Activated gamma-delta T cell (primary cell): Measurements from ENCODE around the gene STRA8.
"Not testable (repeated sequence)": the region's sequence is repeated elsewhere in the genome, so short reads cannot be mapped to it uniquely, and the experiment has no call there.

Source experiments
- DNase-seq: peaks from one replicate; lab custom pipeline; 2025; lab: John Stamatoyannopoulos, UW

Gene STRA8

GRCh38 chr7:135204876-135205275 lies 28.8 kb upstream of the STRA8 start:
- no peak for DNase-seq

GRCh38 chr7:135205850-135206249 lies 27.8 kb upstream of the STRA8 start:
- no peak for DNase-seq

DNA sequence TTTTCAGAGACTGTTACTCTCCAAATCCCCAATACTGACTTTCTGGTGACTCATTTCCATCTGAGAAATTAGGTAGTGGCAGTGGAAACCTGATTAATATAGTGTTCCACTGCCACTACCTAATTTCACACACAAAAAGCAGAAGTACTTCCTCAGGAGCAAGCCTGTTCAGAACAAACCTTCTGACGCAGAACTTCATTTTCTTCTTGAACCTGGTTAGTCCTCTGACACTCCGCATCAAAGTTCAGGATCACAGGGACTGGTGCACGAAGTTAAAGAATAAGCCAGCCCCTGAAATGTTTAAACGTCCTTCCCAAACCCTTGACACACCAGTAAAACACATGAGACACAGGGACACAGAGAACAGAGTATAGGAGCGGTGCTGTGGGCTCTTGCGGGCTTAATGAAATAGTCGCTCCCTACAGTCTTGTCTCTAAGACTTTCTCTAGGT lies 26.7 kb upstream of the STRA8 start:
- no peak for DNase-seq

DNA sequence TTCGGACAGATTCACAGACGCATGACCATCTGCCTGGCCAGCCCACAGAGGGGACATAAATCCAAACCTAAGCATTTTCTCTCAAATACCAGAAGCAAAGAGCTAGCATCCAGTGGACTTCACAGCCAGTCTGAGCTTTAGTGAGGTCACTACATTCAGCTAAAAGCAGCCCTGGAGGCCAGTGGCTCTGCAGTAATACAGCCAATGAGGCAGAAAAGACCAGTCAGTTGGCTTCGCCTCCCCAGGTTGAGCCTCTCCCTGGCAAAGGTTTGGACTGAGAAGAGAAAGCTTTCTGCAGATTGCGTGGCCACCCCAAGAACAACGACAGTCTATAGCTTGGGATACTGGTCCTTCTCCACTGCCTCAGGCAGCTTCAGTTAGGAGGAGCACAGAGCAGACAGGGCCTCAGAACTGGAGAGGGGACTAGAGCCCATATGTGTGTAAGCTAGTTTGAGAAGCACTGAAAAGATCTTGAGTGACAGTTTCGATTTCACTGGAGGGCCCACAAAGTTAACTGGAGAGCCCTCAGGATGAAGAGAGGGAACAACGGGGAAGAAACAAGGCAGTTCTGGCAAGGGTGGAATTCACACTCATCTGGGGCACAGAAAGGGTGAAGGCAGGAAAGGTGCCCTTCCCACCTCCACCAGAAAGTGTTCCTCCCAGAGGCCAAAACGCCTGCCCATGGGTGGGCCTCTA lies 26.1 kb upstream of the STRA8 start:
- DNase-seq = no peak

- no peak for DNase-seq
These were observed 25.4 kb upstream of the STRA8 start for GRCh38 chr7:135208102-135208793.

GRCh38 chr7:135209225-135209834 lies 24.3 kb upstream of the STRA8 start:
- no peak for DNase-seq

GRCh38 chr7:135210888-135211178 lies 22.8 kb upstream of the STRA8 start:
- no peak for DNase-seq

DNA sequence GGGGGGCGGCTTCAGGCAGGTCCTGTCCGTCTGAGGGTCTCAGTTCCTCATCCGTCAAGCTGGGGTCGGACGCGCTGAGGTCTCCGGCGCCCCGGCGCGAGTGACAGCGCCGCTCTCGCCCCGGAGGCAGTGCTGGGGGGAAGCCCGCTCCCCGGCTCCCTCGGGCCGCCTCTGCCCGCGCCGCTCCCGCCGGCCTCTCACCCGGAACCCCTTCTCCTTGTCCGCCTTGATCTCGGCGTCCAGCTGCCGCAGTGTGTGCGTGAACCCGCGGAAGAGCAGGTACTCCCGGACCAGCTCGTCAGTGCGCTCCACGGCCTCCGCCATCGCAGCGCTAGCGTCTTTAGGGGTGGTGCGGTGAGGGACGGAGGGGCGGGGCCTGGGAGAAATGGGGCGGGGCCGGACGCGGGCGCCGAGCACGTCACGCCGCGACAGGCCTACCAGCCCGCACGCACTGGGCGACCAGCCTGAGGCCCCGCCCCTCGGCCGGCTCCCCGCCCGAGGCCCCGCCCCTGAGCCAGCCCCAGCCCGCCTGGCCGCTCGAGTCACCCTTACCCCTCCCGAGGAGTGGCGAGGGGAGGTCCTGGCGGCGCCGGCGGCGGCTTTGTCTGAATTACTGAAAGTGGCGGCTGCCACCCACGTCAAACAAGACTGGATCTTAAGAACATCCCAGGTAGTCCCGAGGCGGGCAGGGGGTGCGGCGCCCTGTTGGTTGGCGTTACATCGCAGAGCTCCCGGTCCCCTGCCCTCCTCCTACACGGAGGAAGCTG lies 22.3 kb upstream of the STRA8 start, which contains the start of gene WDR91:
Gene WDR91 (minus strand): TSS at position 348 of the 767 bp plus-strand sequence. CDS start 24 bp downstream, at position 324.
- peak; percentile 98 for DNase-seq

- not testable (repeated sequence) for DNase-seq
These were observed 21.5 kb upstream of the STRA8 start for GRCh38 chr7:135211946-135212685.

DNA sequence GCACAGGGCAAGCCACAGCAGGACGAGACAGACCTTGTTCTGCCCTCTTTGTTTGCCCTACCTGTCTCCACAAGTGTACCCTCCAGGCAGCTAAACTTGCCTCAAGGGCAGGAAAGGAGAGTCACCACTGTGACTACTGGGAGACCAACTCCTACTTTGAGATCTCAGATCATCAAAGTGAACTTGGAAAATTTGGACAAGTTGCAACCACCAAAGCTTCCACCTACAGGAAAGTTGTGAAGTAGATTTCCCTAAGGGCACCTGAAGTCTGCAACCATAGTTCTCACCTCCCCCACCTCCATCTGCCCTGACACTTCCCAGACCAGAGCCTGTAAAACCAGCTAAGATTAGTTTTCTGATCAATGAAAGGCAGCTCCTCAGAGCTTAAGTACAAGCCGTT lies 19.8 kb upstream of the STRA8 start:
- no peak for DNase-seq

- no peak for DNase-seq
These were observed 18.5 kb upstream of the STRA8 start for GRCh38 chr7:135215180-135215579.

- DNase-seq = no peak
These were observed 17.9 kb upstream of the STRA8 start for GRCh38 chr7:135215698-135216097.

- DNase-seq = no peak
These were observed 15.8 kb upstream of the STRA8 start for GRCh38 chr7:135217645-135218509.

DNA sequence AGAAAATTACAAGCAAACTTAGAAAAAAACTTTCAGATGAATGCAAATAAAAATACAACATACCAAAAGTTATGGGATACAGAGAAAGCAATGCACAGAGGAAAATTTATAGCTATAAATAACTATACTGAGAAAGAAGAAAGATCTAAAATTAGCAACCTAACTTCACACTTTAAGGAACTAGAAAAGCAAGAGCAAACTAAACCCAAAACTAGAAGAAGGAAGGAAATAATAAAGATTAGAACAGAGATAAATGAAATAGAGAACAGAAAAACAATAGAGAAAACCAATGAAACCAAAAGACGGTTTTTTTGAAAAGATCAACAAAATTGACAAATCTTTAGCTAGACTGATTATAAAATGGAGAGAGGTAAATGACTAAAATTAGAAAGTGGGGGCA lies 9.6 kb upstream of the STRA8 start:
- DNase-seq = no peak

GRCh38 chr7:135231686-135232085 lies 2.0 kb upstream of the STRA8 start:
- no peak for DNase-seq

GRCh38 chr7:135232087-135232486 lies 1.6 kb upstream of the STRA8 start:
- DNase-seq = no peak

DNA sequence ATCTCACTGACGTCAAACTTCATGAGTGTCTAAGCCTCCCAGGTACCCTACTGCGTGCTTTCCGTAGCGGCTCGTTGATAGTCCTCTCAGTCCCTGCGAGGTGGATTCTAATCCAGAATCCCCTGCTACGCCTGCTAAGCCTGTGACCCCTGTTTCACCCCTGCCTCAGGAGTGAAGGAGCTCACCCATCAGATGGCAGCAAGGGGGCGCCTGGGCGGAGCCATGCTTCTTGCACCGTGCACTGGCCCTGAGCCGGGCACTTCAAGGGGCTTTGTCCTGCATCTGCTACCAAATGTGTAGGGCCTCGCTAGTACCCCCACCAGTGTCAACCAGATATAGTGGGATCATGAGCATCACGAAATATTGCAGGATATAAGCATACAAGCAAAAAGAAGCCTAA lies 918 bp upstream of the STRA8 start:
- DNase-seq = no peak

DNA sequence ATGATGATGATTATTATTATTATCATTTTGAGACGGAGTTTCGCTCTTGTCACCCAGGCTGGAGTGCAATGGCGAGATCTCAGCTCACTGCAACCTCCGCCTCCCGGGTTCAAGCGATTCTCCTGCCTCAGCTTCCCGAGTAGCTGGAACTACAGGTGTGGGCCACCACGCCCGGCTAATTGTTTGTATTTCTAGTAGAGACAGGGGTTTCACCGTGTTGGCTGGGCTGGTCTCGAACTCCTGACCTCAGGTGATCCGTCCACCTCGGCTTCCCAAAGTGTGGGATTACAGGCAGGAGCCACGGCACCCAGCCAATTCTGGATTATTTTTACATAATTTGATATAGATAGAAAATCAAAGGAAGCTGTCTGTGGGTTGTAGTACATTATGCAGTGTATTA lies 457 bp downstream of the STRA8 start:
- DNase-seq = not testable (repeated sequence)

DNA sequence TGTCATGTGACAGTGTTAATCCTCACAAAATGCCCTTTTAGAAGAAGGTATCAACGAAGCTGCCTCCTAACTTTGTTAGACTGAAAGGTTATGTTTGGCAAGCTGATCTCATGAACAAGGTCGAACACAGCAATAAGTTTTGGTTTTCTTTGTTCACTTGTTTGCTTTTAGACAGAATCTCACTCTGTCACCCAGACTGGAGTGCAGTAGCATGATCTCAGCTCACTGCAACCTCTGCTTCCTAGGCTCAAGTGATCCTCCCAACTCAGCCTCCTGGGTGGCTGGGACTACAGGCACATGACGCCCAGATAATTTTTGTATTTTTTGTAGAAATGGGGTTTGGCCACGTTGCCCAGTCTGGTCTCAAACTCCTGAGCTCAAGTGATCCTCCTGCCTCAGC lies 1.1 kb downstream of the STRA8 start:
- DNase-seq = no peak

GRCh38 chr7:135235841-135236240 lies 2.2 kb downstream of the STRA8 start:
- DNase-seq = no peak

GRCh38 chr7:135236727-135237126 lies 3.1 kb downstream of the STRA8 start:
- DNase-seq = no peak
